ENCODE data around the gene TRIM65. TPM values are rescaled to one million over a fixed set of nuclear protein-coding genes. Genes with fewer than 3 reads are reported as not detected.
A peak's percentile ranks its signal among the peaks of the same experiment; 100 is the strongest.

TRIM65 gene
- total RNA-seq, 1 experiment from 2014 or later, result 21.1 TPM

- H3K27ac ChIP-seq, result peak within 1 kb of the TSS; percentile 56
- peaks cover 28% of the 10 kb centered on the region for H3K79me2 ChIP-seq (ENCODE audit: low read depth)
- no peaks in the 10 kb centered on the region for H4K20me1 ChIP-seq (ENCODE audit: insufficient read depth)
- peak within 1 kb of the TSS; percentile 76 for H3K4me3 ChIP-seq
- TF ChIP-seq EZH2 (IDR thresholded peaks at IDR 0.05; ENCODE audit: low read depth) (no peak), CTCF (conservative IDR thresholded peaks at IDR 0.05) (peak; percentile 96)
- H3K9me2 ChIP-seq (ENCODE audit: insufficient read depth), result no peaks in the 10 kb centered on the region
- intact Hi-C loops (cut with micrococcal nuclease; ENCODE audit: unreplicated experiment), result loop anchor here (1.0 to 10.0 kb wide), 7 partner anchors 74 to 397 kb away; partner anchors contain the start of genes ACOX1, EXOC7 and TEN1
- peak within 1 kb of the TSS; percentile 93 for H3K4me2 ChIP-seq
- no peaks in the 10 kb centered on the region for H3K27me3 ChIP-seq (ENCODE audit: insufficient read depth, low read depth)
- peaks cover 12% of the 10 kb centered on the region for H3K4me1 ChIP-seq (replicated peaks; ENCODE audit: insufficient read depth)
- DNase-seq, result peak; percentile 86 to 99
- no peaks in the 10 kb centered on the region for H3K9me3 ChIP-seq (ENCODE audit: insufficient read depth, low read depth)
- H3F3A ChIP-seq (ENCODE audit: insufficient read depth, low read depth), result peaks cover 31% of the 10 kb centered on the region
- ChIA-PET POLR2A (ENCODE audit: unreplicated experiment) (no interaction called here), CTCF (interaction anchor here (0.6 to 1.4 kb wide), 5 partner anchors 22 to 609 kb away, joined by 3 to 6 read pairs (median 4); no protein-coding TSS in a partner anchor)
- peak within 1 kb of the TSS; percentile 98 for H2AFZ ChIP-seq
- H3K36me3 ChIP-seq (ENCODE audit: low read depth), result peaks cover 14% of the 10 kb centered on the region; the same call in 1 of the 2 replicates
- BruUV-seq (replicated peaks), result no TSS peak
Observed at GRCh38 chr17:75904749-75905521, 8.2 kb upstream of the TRIM65 start, which contains the start of gene MRPL38. Gene MRPL38 (minus strand): TSS chr17:75904884. CDS start chr17:75904875, 9 bp downstream.

- ChIA-PET CTCF (no interaction called here), POLR2A (ENCODE audit: unreplicated experiment) (interaction anchor here (0.5 to 0.9 kb wide), 2 partner anchors 47 to 227 kb away, joined by 4 read pairs; partner anchors contain the start of gene WBP2)
- Histone ChIP-seq H3F3A (ENCODE audit: insufficient read depth, low read depth) (peaks cover 31% of the 10 kb centered on the region; the same call in 1 of the 2 replicates), H3K4me3 (no peak overlapping the region), H3K4me1 (replicated peaks; ENCODE audit: insufficient read depth) (peaks cover 12% of the 10 kb centered on the region), H3K27ac (no peak overlapping the region), H3K79me2 (ENCODE audit: low read depth) (peaks cover 28% of the 10 kb centered on the region), H2AFZ (no peak overlapping the region), H3K27me3 (ENCODE audit: insufficient read depth, low read depth) (no peaks in the 10 kb centered on the region), H3K36me3 (ENCODE audit: low read depth) (peaks cover 14% of the 10 kb centered on the region; the same call in 1 of the 2 replicates), H3K9me2 (ENCODE audit: insufficient read depth) (no peaks in the 10 kb centered on the region), H4K20me1 (ENCODE audit: insufficient read depth) (no peaks in the 10 kb centered on the region), H3K4me2 (no peak overlapping the region), H3K9me3 (ENCODE audit: insufficient read depth, low read depth) (no peaks in the 10 kb centered on the region)
- no peak for TF ChIP-seq EZH2 (IDR thresholded peaks at IDR 0.05; ENCODE audit: low read depth)
- no peak for TF ChIP-seq CTCF (conservative IDR thresholded peaks at IDR 0.05)
- intact Hi-C loops (cut with micrococcal nuclease; ENCODE audit: unreplicated experiment), result loop anchor here (10.0 kb wide), 2 partner anchors 202 to 372 kb away; partner anchors contain the start of gene EXOC7
- DNase-seq, result no peak
- no TSS peak for BruUV-seq (replicated peaks)
Observed at GRCh38 chr17:75902406-75902805, 5.7 kb upstream of the TRIM65 start.

GRCh38 chr17:75901727-75902126 lies 5.0 kb upstream of the TRIM65 start:
- Histone ChIP-seq H3K27me3 (ENCODE audit: insufficient read depth, low read depth) (no peaks in the 10 kb centered on the region), H3K4me1 (replicated peaks; ENCODE audit: insufficient read depth) (peaks cover 12% of the 10 kb centered on the region), H3K36me3 (ENCODE audit: low read depth) (peaks cover 14% of the 10 kb centered on the region; the same call in 1 of the 2 replicates), H3K4me2 (no peak overlapping the region), H4K20me1 (ENCODE audit: insufficient read depth) (no peaks in the 10 kb centered on the region), H2AFZ (no peak overlapping the region), H3K9me2 (ENCODE audit: insufficient read depth) (no peaks in the 10 kb centered on the region), H3K79me2 (ENCODE audit: low read depth) (peaks cover 28% of the 10 kb centered on the region), H3K27ac (no peak overlapping the region), H3K4me3 (no peak overlapping the region), H3K9me3 (ENCODE audit: insufficient read depth, low read depth) (no peaks in the 10 kb centered on the region), H3F3A (ENCODE audit: insufficient read depth, low read depth) (peaks cover 36% of the 10 kb centered on the region; the same call in 1 of the 2 replicates)
- ChIA-PET POLR2A (ENCODE audit: unreplicated experiment) (interaction anchor here (0.9 kb wide), 1 partner anchor 46 kb away, joined by 4 read pairs; the partner anchor contains the start of gene WBP2), CTCF (no interaction called here)
- no peak for DNase-seq
- intact Hi-C loops (cut with micrococcal nuclease; ENCODE audit: unreplicated experiment), result loop anchor here (10.0 kb wide), 2 partner anchors 203 to 373 kb away; partner anchors contain the start of gene EXOC7
- TF ChIP-seq CTCF (conservative IDR thresholded peaks at IDR 0.05), result no peak
- no peak for TF ChIP-seq EZH2 (IDR thresholded peaks at IDR 0.05; ENCODE audit: low read depth)
- no TSS peak for BruUV-seq (replicated peaks)

Measured in PC-9 (cell line).